Smooth muscle cell (in vitro differentiated cells): ENCODE data around the gene ARHGAP25. TPM values are rescaled to one million over a fixed set of nuclear protein-coding genes. Genes with fewer than 3 reads are reported as not detected.
A peak's percentile ranks its signal among the peaks of the same experiment; 100 is the strongest.

Experiments used
- DNase-seq: peaks from one replicate; lab custom pipeline; 2025; ENCODE audit not compliant: unreplicated experiment; lab: John Stamatoyannopoulos, UW
- H2AFZ ChIP-seq: fragments of 200-600 bp; sonication (generic); 2 replicates; pipeline ENCODE4 v1.6.0; 2016; ENCODE audit warnings: antibody characterized with exemption, low read depth, mild to moderate bottlenecking
- H3F3A ChIP-seq: fragments of 200-600 bp; sonication (generic); 2 replicates; pipeline ENCODE4 v1.6.0; 2017; ENCODE audit warnings: antibody characterized with exemption, low read depth
- H3K27ac ChIP-seq: fragments of 200-600 bp; sonication (generic); 2 replicates; pipeline ENCODE4 v1.5.1; 2016; ENCODE audit warnings: low read depth, mild to moderate bottlenecking
- H3K27me3 ChIP-seq: fragments of 200-600 bp; sonication (generic); 2 replicates; pipeline ENCODE4 v1.6.1; 2016; ENCODE audit warnings: low read depth, mild to moderate bottlenecking
- H3K36me3 ChIP-seq: fragments of 200-600 bp; sonication (generic); 2 replicates; pipeline ENCODE4 v1.5.1; 2016; ENCODE audit warnings: low read depth
- H3K4me1 ChIP-seq: fragments of 200-600 bp; sonication (generic); 2 replicates; pipeline ENCODE4 v1.5.1; 2016; ENCODE audit warnings: low read depth
- H3K4me2 ChIP-seq: fragments of 200-600 bp; sonication (generic); 2 replicates; pipeline ENCODE4 v1.6.0; 2016; ENCODE audit warnings: mild to moderate bottlenecking
- H3K4me3 ChIP-seq: fragments of 200-600 bp; sonication (generic); 2 replicates; pipeline ENCODE4 v1.5.1; 2016; ENCODE audit warnings: mild to moderate bottlenecking
- H3K79me2 ChIP-seq: fragments of 200-600 bp; sonication (generic); 2 replicates; pipeline ENCODE4 v1.6.0; 2016; ENCODE audit warnings: low read depth, mild to moderate bottlenecking
- H3K9ac ChIP-seq: fragments of 200-600 bp; sonication (generic); 2 replicates; pipeline ENCODE4 v1.6.0; 2016; ENCODE audit warnings: low read depth
- H3K9me3 ChIP-seq: fragments of 200-600 bp; sonication (generic); replicated peaks from 2 replicates; pipeline ENCODE4 v1.5.1; 2016; ENCODE audit warnings: low read depth
- H4K20me1 ChIP-seq: fragments of 200-600 bp; sonication (generic); 2 replicates; pipeline ENCODE4 v1.6.0; 2016; ENCODE audit warnings: low read depth
- WGBS: methylation state at CpG from one replicate; pipeline ENCODE4 v1.1.7; 2016; ENCODE audit warnings: low lambda C conversion rate; 5-methylcytosine and 5-hydroxymethylcytosine counted together
- polyA plus RNA-seq: library from polyadenylated mRNA; unstranded; fragments of >200 nt; fragmentation: Nextera tagmentation; extraction: Ambion mirVana; gene quantifications from 2 replicates; pipeline ENCODE4 v1.2.1, GENCODE V29; 2016
- total RNA-seq: library from RNA; depleted of rRNA; stranded (reverse); fragments of >200 nt; gene quantifications from 2 replicates; pipeline ENCODE4 v1.2.3, GENCODE V29; 2014
- TF ChIP-seq, protein P1 (sequence below): fragments of 200-600 bp; sonication (generic); IDR thresholded peaks from 2 replicates; pipeline ENCODE4 v1.5.1; 2017; ENCODE audit warnings: borderline replicate concordance, mild to moderate bottlenecking, antibody characterized with exemption; ENCODE audit not compliant: insufficient read depth, poor library complexity, severe bottlenecking

The ARHGAP25 gene
- total and polyA plus RNA-seq, 2 experiments from 2014 or later, result 1.5 to 2.0 TPM

DNA sequence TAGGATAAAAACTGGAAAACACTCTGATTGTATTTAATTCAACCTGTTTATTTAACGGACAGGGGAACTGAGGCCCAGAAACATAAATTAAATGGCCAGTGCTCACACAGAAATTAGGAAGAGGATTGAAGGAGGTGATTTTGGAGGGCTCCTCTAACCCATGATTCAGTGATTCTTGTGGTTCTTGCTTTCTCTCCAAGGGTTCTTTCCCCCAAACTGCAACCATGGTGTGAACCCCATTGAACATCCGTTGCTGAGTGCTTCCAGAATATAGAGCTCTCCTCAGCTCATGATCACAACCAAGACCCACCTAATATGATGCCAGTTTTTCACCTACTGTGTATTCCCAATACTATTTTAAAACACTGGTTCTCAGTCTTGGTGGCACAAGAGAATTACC is 95.1 kb downstream of the ARHGAP25 start:
- Histone ChIP-seq H3K27me3 (no peaks in the 10 kb centered on the region), H3K4me1 (no peaks in the 10 kb centered on the region), H3K27ac (peak overlapping the region; percentile 83), H3K9ac (peak overlapping the region; percentile 6), H3K79me2 (no peaks in the 10 kb centered on the region), H3K36me3 (no peaks in the 10 kb centered on the region), H3K4me3 (no peak overlapping the region), H4K20me1 (no peaks in the 10 kb centered on the region), H3F3A (peaks cover 20% of the 10 kb centered on the region), H3K9me3 (no peaks in the 10 kb centered on the region), H2AFZ (no peak overlapping the region), H3K4me2 (peak overlapping the region; percentile 53)
- 90% methylated on average over 2 of the region's 2 CpGs for WGBS
- TF ChIP-seq, protein P1, sequence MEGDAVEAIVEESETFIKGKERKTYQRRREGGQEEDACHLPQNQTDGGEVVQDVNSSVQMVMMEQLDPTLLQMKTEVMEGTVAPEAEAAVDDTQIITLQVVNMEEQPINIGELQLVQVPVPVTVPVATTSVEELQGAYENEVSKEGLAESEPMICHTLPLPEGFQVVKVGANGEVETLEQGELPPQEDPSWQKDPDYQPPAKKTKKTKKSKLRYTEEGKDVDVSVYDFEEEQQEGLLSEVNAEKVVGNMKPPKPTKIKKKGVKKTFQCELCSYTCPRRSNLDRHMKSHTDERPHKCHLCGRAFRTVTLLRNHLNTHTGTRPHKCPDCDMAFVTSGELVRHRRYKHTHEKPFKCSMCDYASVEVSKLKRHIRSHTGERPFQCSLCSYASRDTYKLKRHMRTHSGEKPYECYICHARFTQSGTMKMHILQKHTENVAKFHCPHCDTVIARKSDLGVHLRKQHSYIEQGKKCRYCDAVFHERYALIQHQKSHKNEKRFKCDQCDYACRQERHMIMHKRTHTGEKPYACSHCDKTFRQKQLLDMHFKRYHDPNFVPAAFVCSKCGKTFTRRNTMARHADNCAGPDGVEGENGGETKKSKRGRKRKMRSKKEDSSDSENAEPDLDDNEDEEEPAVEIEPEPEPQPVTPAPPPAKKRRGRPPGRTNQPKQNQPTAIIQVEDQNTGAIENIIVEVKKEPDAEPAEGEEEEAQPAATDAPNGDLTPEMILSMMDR, result no peak
- no peak for DNase-seq

DNA sequence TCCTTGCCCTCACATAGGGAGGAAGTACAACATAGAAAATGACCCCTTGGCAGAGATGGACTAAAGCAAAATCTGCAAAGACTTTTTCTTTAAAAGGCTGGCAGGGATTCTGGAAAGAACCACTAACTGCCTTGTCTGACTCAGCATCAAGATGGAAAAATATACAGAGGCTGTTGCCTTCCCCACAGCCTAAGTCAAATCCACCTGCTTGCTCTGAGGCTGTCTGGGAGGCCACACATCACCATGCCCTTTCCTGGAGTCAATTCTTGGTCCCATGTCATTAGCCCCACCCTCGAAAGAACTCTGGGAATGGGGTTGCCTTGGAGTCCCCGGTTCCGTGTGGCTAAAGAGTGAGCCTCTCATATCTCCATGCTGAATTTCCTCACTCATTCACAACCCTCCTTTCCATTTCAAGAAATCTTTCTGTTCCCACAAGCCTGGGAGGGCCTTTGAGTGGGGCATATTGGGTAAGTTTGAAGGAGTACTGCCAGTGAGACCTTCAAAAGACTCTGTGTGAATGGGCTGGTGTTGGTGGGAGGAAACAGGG is 97.1 kb downstream of the ARHGAP25 start:
- H3K9me3 ChIP-seq, result no peaks in the 10 kb centered on the region
- H4K20me1 ChIP-seq, result no peaks in the 10 kb centered on the region
- peak overlapping the region; percentile 83 for H3K27ac ChIP-seq
- no peak overlapping the region for H3K4me3 ChIP-seq
- peak overlapping the region; percentile 25 for H3K4me2 ChIP-seq
- peak overlapping the region; percentile 21 for H3K9ac ChIP-seq
- no peak overlapping the region for H2AFZ ChIP-seq
- DNase-seq, result peak; percentile 63
- H3K79me2 ChIP-seq, result no peaks in the 10 kb centered on the region
- H3K36me3 ChIP-seq, result no peaks in the 10 kb centered on the region
- H3K27me3 ChIP-seq, result no peaks in the 10 kb centered on the region
- TF ChIP-seq, protein P1, result no peak
- no peaks in the 10 kb centered on the region for H3K4me1 ChIP-seq
- 35% methylated on average over 3 of the region's 3 CpGs for WGBS
- peaks cover 20% of the 10 kb centered on the region for H3F3A ChIP-seq

DNA sequence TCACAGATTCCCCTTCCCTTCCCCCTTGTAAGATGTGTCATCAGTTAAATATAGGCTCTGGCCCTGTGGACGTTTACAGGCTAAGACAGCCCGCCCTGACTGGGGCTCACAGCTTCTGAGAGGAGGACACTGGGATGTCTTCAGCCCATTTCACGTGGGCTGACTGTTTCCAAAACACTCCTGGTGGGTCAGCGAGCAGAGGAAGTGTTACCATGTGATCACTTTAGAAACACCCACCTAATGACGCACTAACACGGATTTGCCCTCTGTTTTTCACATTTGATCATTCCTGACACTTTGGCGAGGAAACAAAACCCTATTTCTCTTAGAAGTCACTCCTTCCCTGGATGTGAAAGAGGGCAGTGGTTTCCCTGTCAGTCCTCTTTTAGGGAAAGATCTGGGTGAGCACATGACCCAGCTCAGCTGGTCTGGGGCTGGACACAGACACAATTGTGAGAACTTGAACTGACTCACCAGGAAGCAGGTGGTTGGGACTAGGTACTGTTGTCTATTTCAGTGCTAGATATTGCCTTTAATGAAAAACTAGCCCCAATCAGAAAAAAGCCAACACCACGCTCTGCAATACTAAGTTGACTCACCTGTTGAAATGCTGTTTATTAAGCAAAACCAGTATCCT is 97.7 kb downstream of the ARHGAP25 start:
- Histone ChIP-seq H3K9me3 (no peaks in the 10 kb centered on the region), H3K4me3 (no peak overlapping the region), H3K79me2 (no peaks in the 10 kb centered on the region), H3K27ac (peak overlapping the region; percentile 83), H4K20me1 (no peaks in the 10 kb centered on the region), H3K36me3 (no peaks in the 10 kb centered on the region), H3K4me1 (no peaks in the 10 kb centered on the region), H3K4me2 (peak overlapping the region; percentile 25), H3K27me3 (no peaks in the 10 kb centered on the region), H3F3A (peaks cover 20% of the 10 kb centered on the region), H2AFZ (no peak overlapping the region), H3K9ac (peak overlapping the region; percentile 52)
- 27% methylated on average over 8 of the region's 8 CpGs for WGBS
- TF ChIP-seq, protein P1, result no peak
- DNase-seq, result peak; percentile 63

DNA sequence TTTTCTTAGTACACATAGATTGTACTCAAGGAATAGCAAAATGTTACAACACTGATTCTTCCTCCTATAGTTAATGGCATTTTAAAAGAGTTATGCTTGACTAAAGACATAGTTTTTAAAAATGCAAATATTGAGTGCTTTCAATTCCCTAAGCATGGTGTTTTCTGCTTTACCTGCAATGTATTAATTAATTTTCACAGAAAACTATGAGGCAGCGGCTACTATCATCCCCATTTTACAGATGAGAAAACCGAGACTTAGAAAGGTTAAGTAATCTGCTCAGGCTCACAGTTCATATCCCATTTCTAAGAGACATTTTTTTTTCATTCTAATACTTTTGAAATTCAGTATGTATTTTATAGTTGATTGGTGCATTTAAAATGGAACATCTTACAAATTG is 98.6 kb downstream of the ARHGAP25 start:
- Histone ChIP-seq H3K9me3 (no peaks in the 10 kb centered on the region), H3K27ac (peak overlapping the region; percentile 83), H3K4me3 (no peak overlapping the region), H3K4me1 (no peaks in the 10 kb centered on the region), H3F3A (peaks cover 20% of the 10 kb centered on the region), H3K4me2 (no peak overlapping the region), H3K79me2 (no peaks in the 10 kb centered on the region), H4K20me1 (no peaks in the 10 kb centered on the region), H2AFZ (no peak overlapping the region), H3K27me3 (no peaks in the 10 kb centered on the region), H3K36me3 (no peaks in the 10 kb centered on the region), H3K9ac (no peak overlapping the region)
- 95% methylated on average over 2 of the region's 2 CpGs for WGBS
- no peak for DNase-seq
- TF ChIP-seq, protein P1, result no peak
